GM19193 (cell line): Measurements from ENCODE around the gene OR4D5.

Experiments
- POLR2A ChIP-seq: IDR thresholded peaks from 4 replicates; pipeline ENCODE4 v1.6.1; 2011; ENCODE audit not compliant: insufficient read depth, insufficient read length; ENCODE audit errors: extremely low read depth

OR4D5 gene

GRCh38 chr11:123939317-123939716 lies at the start of gene OR4D5:
Gene OR4D5 (plus strand): TSS chr11:123939617. CDS start chr11:123939617, 0 bp downstream.
- TF ChIP-seq POLR2A = no peak

GRCh38 chr11:123892031-123892430 lies 47.4 kb upstream of the OR4D5 start:
- TF ChIP-seq POLR2A = no peak

- TF ChIP-seq POLR2A = no peak
These were observed 39.6 kb upstream of the OR4D5 start for GRCh38 chr11:123899792-123900191.

DNA sequence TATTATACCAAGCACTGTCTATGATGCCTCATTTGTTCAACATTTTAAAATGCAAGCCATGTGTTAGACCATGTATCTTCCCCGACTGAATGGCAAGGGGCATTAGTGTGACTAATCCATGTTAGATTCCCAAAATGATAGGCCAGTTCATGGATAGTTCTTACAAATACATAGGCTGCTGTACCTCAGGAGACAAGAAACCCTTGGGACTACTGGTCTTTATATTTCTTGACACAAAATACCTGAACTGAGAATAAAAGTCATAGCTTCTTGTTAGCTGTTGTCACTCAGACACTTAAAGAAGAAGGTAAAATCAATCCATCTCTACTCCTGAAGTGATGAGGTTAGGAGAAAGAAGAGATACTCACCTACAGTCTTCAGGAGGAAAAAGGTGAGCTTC lies 37.5 kb upstream of the OR4D5 start, which contains the start of gene OR8D4:
Gene OR8D4 (plus strand): TSS at position 301 of the 400 bp plus-strand sequence. CDS start 4,265 bp downstream, outside the sequence.
- TF ChIP-seq POLR2A = no peak

GRCh38 chr11:123903932-123904331 lies 35.5 kb upstream of the OR4D5 start:
- TF ChIP-seq POLR2A = no peak

DNA sequence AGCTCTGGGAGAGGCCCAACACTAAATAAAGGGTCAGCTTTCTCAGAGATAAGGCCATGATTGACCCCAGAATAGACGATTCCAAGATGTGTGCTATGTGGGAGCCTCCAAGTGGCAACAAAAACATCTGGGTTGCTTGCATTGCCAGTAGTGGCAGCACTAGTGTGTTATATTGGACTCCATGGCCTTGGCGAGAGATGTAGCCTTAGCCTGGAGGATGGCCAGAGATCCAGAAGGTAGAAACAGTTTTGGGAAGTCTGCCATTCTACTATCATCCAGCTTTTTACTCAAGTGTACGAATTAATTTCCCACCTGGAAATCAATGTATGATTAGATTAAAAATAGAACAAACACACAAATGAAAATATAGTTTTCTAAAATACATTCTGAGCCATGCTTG lies 34.5 kb upstream of the OR4D5 start:
- TF ChIP-seq POLR2A = no peak

DNA sequence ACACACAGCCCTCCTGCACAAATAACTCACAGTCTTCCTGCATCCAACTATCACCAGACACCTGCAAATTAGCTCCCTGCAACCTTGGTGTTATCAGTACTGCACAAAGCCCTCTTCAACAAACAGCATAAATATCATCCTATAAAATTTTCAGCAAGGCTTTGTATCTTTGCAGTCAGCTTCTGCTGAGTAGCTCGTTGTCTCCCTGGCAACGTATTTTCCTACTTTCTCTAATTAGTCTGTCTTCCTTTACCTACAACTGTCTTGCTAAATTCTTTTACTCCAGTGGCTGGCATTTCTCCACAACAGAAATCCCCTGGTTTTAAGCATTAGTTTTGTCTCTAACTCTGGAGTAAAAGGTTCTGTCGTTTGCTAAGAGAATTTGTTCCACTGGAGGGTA lies 33.6 kb upstream of the OR4D5 start:
- TF ChIP-seq POLR2A = no peak

DNA sequence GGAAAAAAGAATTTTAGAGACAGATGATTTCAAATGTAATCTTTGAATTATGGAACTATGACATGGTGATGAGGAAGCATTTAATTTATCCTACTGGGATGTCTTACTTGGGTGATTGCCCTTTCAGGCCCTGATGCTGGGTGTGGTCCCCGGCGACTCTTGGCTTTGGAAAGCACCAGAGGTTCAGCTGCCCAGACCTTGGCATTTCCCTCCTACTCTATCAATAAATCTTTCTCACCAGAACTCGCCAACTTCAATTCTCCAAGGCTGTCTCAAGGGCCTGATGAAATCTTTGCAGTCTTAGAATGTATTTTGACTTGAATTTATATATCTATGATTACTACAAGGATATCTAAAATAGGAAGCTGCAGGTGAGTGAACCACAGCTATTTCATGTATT lies 18.5 kb upstream of the OR4D5 start:
- no peak for TF ChIP-seq POLR2A

GRCh38 chr11:123924027-123924426 lies 15.4 kb upstream of the OR4D5 start:
- TF ChIP-seq POLR2A = no peak

GRCh38 chr11:123942413-123942812 lies 3.0 kb downstream of the OR4D5 start:
- no peak for TF ChIP-seq POLR2A

- no peak for TF ChIP-seq POLR2A
These were observed 4.3 kb downstream of the OR4D5 start, which contains the start of gene OR6T1 for GRCh38 chr11:123943738-123944137. Gene OR6T1 (minus strand): TSS chr11:123943838. CDS start chr11:123943838, 0 bp downstream.

DNA sequence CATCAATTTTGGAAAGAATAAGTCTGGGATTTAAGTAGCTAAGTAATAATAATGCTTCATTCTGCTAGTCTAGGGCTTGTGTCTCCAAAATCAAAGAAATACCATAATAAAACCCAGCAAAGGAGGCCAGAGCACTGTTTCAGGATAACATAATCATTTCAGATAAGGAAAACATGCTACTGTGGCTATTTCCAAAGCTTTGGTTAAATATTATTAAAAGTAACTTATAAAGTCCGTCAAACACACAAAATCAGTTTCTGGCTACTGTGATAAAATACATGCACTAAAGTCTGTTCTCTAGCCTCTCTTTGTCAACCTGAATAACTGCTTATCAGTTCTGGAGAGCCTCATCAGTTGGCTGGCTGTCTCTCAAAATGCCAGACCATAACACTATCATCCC lies 5.7 kb downstream of the OR4D5 start:
- TF ChIP-seq POLR2A = no peak

- TF ChIP-seq POLR2A = no peak
These were observed 17.3 kb downstream of the OR4D5 start for GRCh38 chr11:123956752-123957151.

DNA sequence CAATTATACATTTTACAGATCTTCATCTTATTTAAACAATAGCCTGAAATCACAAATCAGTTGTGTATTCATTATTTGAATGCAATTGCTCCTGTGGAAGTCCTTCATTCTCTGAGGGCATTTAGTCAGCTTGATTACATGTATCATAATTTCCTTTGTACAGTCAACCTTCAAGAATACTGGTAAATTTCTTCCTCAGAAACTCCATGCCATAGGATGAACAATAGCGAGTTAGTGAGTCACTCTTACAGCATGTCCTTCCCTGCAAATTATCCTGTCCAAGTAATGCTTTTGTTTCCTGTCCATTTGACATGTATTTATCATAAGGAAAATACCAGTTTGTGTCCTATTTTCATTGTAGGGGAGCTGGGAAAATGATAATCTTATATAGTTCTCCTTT lies 34.4 kb downstream of the OR4D5 start:
- no peak for TF ChIP-seq POLR2A

DNA sequence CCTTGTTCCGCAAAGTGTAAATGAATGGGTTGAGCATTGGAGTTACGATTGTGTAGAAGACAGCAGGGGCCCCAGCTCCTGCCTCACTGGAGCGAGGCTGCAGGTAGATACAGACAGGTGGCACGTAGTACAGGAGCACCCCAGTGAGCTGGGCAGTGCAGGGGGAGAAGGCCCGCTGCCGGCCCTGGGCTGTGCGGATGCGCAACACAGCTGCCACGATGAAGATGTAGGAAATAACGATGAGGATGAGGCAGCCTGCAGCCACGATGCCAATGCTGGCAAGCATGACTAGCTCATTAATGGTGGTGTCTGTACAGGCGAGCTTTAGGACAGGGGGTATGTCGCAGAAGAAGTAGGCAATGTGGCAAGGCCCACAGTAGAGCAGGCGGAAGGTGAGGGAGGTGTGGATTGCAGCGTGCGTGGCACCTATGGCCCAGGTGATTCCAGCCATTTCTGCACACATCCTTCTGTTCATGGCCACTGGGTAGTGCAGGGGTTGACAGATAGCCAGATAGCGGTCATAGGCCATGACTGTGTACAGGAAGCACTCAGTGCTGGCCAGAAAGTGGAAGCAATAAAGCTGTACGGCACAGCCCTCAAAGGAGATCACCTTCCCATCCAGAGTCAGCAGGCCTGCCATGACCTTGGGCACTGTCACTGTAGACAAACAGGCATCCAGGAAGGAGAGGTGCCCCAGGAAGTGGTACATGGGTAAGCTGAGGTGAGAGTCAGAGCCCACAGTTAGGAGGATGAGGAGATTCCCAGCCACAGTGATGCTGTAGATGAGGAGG lies 37.5 kb downstream of the OR4D5 start:
- no peak for TF ChIP-seq POLR2A

DNA sequence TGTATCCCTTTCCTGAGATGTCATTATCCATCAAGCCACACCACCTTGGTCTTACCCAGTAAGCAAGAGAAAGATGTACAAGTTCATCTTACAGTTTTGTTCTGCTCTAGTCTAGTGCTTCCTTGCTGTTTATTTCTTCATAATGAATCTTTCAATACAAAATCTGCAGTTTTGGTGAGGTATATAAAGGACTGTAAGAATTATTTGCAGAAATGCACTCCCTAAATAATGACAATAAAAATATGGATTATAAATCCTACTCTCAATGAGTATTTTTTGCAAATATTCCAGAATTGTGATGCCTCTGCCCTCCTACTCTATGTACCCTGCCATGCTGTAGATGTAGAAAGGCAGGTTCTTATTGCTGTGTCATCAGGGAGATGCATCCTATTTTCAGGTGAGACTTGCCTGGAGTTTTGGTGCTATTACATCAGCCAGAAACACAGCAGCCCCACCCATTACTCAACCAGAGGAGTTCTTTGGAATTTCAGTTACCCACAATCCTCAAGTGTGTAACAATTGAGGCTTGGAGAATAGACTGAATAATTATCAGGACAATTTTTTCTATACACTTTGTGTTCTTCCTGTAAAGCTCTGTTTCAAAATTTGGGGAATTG lies 38.4 kb downstream of the OR4D5 start, which contains the start of gene OR10S1:
Gene OR10S1 (minus strand): TSS at position 51 of the 617 bp plus-strand sequence. CDS start 117 bp downstream, outside the sequence.
- TF ChIP-seq POLR2A = no peak
